ENCODE results near the gene NME4.

DNA sequence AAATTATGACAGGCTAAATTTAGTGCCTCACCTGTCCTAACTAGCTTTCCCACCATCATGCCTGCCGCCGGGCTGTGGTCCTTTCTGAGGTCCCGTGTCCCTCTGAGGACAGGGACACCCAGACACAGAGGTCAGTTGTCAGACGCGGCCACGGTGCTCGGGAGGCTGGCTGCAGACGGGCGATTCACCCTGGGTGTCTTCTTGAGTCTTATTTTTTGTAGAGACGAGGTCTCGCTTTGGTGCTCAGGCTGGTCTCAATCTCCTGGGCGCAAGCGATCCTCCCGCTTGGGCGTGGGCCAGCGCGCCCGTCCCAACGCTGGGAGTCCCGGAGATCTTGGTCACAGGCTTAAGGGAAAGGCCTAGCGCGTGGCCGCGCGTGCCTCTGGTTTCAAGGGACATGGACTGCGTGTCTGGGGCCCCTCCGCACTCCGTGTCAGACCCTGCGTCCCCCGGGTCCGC is 27.7 kb downstream of the NME4 start:
- TF ChIP-seq, protein P1, sequence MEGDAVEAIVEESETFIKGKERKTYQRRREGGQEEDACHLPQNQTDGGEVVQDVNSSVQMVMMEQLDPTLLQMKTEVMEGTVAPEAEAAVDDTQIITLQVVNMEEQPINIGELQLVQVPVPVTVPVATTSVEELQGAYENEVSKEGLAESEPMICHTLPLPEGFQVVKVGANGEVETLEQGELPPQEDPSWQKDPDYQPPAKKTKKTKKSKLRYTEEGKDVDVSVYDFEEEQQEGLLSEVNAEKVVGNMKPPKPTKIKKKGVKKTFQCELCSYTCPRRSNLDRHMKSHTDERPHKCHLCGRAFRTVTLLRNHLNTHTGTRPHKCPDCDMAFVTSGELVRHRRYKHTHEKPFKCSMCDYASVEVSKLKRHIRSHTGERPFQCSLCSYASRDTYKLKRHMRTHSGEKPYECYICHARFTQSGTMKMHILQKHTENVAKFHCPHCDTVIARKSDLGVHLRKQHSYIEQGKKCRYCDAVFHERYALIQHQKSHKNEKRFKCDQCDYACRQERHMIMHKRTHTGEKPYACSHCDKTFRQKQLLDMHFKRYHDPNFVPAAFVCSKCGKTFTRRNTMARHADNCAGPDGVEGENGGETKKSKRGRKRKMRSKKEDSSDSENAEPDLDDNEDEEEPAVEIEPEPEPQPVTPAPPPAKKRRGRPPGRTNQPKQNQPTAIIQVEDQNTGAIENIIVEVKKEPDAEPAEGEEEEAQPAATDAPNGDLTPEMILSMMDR (IDR thresholded peaks at IDR 0.05), result no peak
- no peak for TF ChIP-seq POLR2A (IDR thresholded peaks at IDR 0.05)

All from esophagus squamous epithelium (tissue), 4 donors.